Cardiac muscle cell (in vitro differentiated cells and primary cell): Measurements from ENCODE around the gene DGKZ. TPM values are rescaled to one million over a fixed set of nuclear protein-coding genes. Genes with fewer than 3 reads are reported as not detected.

Experiments
- DNase-seq, 2 donors: peaks; one replicate each; pipeline versions ENCODE4 v3.0.0 to v3.0.0-alpha.2; 2010 to 2017; ENCODE audit warnings: low read depth in 1 of 2, low spot score in 1 of 2
- H3K27ac ChIP-seq: fragments of 200-600 bp; sonication (generic); 2 replicates; pipeline ENCODE4 v1.5.1; 2016
- H3K27me3 ChIP-seq: fragments of 200-600 bp; sonication (generic); 2 replicates; pipeline ENCODE4 v1.6.0; 2016; ENCODE audit warnings: control low read depth
- H3K36me3 ChIP-seq: fragments of 200-600 bp; sonication (generic); 2 replicates; pipeline ENCODE4 v1.5.1; 2016; ENCODE audit warnings: control low read depth
- H3K4me1 ChIP-seq: fragments of 200-600 bp; sonication (generic); 2 replicates; pipeline ENCODE4 v1.8.1; 2017; ENCODE audit warnings: low read depth, mild to moderate bottlenecking, mixed run types
- H3K4me3 ChIP-seq: fragments of 200-600 bp; sonication (generic); 2 replicates; pipeline ENCODE4 v1.5.1; 2016; ENCODE audit warnings: mild to moderate bottlenecking
- H3K9me3 ChIP-seq: fragments of 200-600 bp; sonication (generic); 2 replicates; pipeline ENCODE4 v1.5.1; 2017; ENCODE audit warnings: low read depth, mild to moderate bottlenecking, control low read depth
- polyA plus RNA-seq: library from polyadenylated mRNA; unstranded; fragments of >200 nt; fragmentation: Nextera tagmentation; extraction: Ambion mirVana; gene quantifications from 2 replicates; pipeline ENCODE4 v1.2.1, GENCODE V29; 2016
- total RNA-seq: library from RNA; depleted of rRNA; stranded (reverse); fragments of >200 nt; gene quantifications from 2 replicates; pipeline ENCODE4 v1.2.3, GENCODE V29; 2016
- TF ChIP-seq, protein P1 (sequence below): IDR thresholded peaks from 2 replicates; pipeline ENCODE4 v1.5.1; 2012; ENCODE audit warnings: low read depth, mild to moderate bottlenecking, low read length

The DGKZ gene
- total and polyA plus RNA-seq, 2 experiments from 2014 or later, result 48.3 to 81.8 TPM

DNA sequence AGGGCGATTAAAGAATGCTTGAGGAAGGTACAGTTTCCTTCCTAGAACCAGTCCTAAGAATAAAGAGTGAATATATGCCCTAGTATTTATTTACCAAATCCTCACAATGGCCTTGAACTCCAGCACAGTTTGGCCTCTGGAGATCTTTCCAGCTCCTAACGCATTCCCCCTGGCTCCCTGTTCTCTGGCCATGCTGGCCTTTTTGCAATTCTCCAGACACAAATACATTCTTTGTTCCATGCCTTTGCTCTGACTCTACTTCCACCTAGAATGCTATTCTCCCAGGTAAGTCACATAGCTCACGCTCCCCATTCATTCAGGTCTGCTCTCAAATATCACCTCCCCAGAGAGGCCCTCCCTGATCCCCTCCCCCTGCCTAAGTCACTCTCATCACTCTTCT, 3.7 kb upstream of the DGKZ start:
- Histone ChIP-seq H3K9me3 (no peaks in the 10 kb centered on the region), H3K27ac (no peak overlapping the region), H3K4me1 (peaks cover 39% of the 10 kb centered on the region), H3K27me3 (no peaks in the 10 kb centered on the region), H3K36me3 (no peaks in the 10 kb centered on the region), H3K4me3 (no peak overlapping the region)
- TF ChIP-seq, protein P1, sequence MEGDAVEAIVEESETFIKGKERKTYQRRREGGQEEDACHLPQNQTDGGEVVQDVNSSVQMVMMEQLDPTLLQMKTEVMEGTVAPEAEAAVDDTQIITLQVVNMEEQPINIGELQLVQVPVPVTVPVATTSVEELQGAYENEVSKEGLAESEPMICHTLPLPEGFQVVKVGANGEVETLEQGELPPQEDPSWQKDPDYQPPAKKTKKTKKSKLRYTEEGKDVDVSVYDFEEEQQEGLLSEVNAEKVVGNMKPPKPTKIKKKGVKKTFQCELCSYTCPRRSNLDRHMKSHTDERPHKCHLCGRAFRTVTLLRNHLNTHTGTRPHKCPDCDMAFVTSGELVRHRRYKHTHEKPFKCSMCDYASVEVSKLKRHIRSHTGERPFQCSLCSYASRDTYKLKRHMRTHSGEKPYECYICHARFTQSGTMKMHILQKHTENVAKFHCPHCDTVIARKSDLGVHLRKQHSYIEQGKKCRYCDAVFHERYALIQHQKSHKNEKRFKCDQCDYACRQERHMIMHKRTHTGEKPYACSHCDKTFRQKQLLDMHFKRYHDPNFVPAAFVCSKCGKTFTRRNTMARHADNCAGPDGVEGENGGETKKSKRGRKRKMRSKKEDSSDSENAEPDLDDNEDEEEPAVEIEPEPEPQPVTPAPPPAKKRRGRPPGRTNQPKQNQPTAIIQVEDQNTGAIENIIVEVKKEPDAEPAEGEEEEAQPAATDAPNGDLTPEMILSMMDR, result no peak
- no peak for DNase-seq

DNA sequence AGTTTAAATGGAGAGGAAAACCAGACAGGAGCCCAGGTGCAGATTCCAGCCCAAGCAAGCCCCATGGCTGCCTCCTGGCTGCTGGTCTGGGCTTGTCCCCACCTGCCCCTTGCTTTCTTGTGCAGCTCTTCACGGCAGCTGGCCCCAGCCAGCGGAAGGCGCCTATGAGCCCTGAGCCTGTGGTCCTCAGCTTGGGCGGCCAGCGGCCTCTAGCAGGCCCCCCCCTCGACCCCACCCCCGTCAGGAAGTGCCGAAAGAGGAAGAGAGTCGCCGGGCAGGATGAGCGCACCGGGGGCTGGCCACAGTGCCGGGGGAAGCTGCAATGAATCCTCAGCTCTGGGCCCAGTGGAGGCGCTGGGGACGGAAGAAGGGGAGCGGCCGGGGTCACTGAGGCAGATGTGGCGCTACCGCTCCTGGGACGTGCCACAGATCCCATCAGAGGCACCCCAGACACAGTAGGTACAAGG, 2.1 kb upstream of the DGKZ start:
- Histone ChIP-seq H3K36me3 (no peaks in the 10 kb centered on the region), H3K4me1 (peaks cover 30% of the 10 kb centered on the region), H3K4me3 (no peak overlapping the region), H3K9me3 (no peaks in the 10 kb centered on the region), H3K27ac (no peak overlapping the region), H3K27me3 (no peaks in the 10 kb centered on the region)
- TF ChIP-seq, protein P1, result no peak
- no peak for DNase-seq

DNA sequence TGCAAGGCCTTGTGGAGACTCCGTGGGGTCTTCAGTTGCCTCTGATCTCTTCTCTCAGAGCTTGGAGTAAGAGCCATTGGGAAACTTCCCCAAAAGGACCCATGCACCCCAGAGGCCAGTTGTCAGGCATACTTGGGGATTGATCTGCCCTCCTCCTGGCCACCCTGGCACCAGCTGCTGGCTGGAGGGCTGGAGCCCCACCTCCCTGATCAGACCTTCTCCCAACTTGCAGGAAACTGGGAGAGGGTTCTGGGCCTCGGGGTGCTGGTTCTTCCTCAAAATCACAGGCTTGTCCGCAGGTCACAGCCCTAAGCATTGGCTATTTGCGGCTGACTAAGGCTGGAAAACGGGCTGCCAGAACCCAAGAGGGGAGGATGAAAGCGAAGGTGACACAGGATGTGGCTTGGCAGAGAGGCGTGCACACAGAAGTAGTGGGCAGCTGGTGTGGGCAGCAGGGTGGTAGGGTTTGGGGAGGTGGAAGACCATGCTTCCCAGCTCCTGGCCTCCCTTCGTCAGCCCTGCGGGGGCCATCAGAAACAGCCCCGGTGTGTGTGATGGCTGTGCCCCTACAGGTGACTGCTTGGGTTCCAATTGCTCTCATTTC, 1.3 kb upstream of the DGKZ start:
- DNase-seq, result no peak
- H3K36me3 ChIP-seq, result no peaks in the 10 kb centered on the region
- peaks cover 27% of the 10 kb centered on the region for H3K4me1 ChIP-seq
- TF ChIP-seq, protein P1, result no peak
- no peak overlapping the region for H3K27ac ChIP-seq
- no peaks in the 10 kb centered on the region for H3K27me3 ChIP-seq
- no peaks in the 10 kb centered on the region for H3K9me3 ChIP-seq
- no peak overlapping the region for H3K4me3 ChIP-seq

DNA sequence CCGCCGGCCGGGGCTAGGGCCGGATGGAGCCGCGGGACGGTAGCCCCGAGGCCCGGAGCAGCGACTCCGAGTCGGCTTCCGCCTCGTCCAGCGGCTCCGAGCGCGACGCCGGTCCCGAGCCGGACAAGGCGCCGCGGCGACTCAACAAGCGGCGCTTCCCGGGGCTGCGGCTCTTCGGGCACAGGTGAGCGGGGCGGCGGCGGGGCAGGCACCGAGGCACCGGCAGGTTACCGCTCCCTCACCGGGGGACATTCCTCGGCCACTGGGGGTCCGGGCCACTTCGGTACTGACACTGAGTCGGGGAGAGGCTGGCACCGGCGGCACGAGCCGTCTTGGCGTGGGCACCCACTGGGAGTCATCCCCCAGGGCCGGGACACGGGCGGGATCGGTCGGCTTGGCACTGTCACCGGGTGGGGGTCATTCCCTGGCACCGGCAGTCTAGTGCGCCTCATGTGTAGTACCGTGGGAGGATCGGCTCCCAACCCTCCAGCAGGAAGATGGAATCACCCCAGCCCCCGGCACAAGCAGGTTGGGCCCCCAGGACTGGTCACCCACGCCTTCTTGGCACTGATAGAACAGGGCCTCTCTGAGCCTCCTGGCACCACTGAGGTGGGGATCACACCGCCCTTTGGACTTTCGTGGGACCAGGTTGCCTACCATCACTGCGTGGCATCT, 511 bp downstream of the DGKZ start:
- peaks cover 26% of the 10 kb centered on the region for H3K4me1 ChIP-seq
- H3K27ac ChIP-seq, result no peak overlapping the region
- no peaks in the 10 kb centered on the region for H3K27me3 ChIP-seq

DNA sequence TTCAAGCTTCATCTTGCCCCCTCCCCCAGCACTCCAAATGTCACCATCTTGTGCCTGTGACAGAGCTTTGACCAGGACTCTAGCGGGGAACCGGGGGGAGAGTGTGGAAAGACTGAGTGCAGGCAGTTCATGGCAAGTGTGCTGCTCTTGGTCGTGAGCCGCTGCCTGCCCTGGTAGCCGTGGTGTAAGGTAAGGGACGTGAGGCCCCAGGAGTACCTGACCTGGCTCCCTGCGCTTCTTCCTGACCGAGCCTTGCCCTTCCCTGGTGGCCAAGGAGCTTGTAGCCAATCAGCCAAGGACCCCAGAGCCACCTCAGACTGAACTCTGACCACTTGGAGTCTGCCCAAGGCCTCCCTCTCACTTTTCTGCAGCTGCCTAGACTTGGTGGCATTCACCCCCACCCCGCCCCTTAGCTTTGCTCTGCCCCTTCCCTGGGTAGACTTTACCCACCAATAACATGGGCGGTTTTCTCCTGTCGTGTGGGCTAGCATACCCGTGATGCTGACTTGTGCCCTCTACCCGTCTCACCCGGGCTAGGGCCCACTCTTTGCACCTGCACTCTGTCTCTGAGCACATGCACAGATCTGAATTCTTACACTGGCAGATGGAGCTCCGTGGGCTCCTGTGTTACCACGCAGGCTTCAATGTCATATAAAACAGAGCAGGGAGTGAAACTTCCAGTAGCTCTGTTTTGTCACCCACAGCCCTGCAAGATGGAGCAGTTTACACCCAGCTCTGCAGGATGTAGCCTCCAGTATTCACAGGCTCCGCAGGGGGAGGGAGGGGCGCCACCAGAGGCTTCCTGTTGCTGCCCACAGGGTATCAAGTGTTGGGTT, 1.5 kb downstream of the DGKZ start:
- TF ChIP-seq, protein P1, result no peak
- Histone ChIP-seq H3K36me3 (no peaks in the 10 kb centered on the region), H3K27me3 (no peaks in the 10 kb centered on the region), H3K4me1 (peaks cover 27% of the 10 kb centered on the region), H3K4me3 (peak overlapping the region; percentile 97), H3K27ac (no peak overlapping the region), H3K9me3 (no peaks in the 10 kb centered on the region)
- peak in 1 of 2 donors; percentile 54 for DNase-seq

More for the DNA sequence above, 511 bp downstream of the DGKZ start:
- Histone ChIP-seq H3K36me3 (no peaks in the 10 kb centered on the region), H3K9me3 (no peaks in the 10 kb centered on the region), H3K4me3 (peak overlapping the region; percentile 97)
- TF ChIP-seq, protein P1, result no peak
- no peak for DNase-seq
